GM12801 (cell line): ENCODE measurements around the gene TUBB2B.

Experiments
- CTCF ChIP-seq: IDR thresholded peaks from one replicate; pipeline ENCODE4 v1.5.1; 2011; ENCODE audit warnings: control low read depth; ENCODE audit not compliant: insufficient read length; ENCODE audit errors: extremely low read depth

The TUBB2B gene

GRCh38 chr6:3270258-3270657 is 42.8 kb upstream of the TUBB2B start:
- no peak for TF ChIP-seq CTCF

- no peak for TF ChIP-seq CTCF
Measured at GRCh38 chr6:3269281-3269975, 42.0 kb upstream of the TUBB2B start.

- TF ChIP-seq CTCF = no peak
Measured at GRCh38 chr6:3268680-3269079, 41.2 kb upstream of the TUBB2B start.

- no peak for TF ChIP-seq CTCF
Measured at GRCh38 chr6:3267162-3267561, 39.7 kb upstream of the TUBB2B start.

GRCh38 chr6:3266170-3266569 is 38.7 kb upstream of the TUBB2B start:
- no peak for TF ChIP-seq CTCF

- no peak for TF ChIP-seq CTCF
Measured at GRCh38 chr6:3265671-3266070, 38.2 kb upstream of the TUBB2B start.

- TF ChIP-seq CTCF = no peak
Measured at GRCh38 chr6:3264356-3264755, 36.9 kb upstream of the TUBB2B start.
